ENCODE measurements around the gene USP28.

The USP28 gene

DNA sequence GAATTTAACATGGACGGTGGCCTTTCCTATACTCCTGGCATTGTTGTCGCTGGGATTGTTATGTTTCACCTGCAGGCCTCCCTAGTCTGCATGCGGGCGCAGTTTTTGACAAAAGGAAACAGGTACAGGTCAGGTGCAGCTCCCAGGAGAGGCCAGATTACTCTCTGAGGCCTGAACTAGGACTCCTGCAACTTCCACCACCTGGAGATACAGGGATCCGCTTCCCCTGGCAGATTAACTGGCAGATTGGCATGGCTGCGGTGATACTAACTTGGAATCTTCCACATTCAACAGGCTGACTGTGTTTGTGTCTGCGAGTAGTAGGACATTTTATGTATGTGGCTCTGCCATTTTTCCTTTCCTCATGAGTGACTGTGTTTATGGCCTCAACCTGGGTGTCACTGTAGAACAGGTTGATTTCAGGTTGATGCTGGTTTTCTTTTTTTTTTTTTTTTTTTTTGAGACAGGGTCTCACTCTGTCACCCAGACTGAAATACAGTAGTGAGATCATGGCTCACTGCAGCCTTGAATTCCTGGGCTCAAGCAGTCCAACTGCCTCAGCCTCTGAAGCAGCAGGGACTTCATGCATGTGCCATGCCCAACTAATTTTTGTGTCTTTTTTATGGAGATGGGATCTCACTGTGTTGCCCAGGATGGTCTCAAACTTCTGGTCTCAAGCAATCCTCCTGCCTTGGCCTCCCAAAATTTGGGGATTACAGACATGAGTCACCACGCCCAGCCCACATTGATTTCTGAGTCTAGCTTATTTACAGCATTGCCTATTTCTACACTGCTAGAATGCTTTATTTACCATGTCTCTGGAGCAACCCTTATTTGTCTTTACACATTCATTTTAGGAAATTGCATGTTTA, 1.7 kb upstream of the USP28 start:
- no peak for DNase-seq

DNA sequence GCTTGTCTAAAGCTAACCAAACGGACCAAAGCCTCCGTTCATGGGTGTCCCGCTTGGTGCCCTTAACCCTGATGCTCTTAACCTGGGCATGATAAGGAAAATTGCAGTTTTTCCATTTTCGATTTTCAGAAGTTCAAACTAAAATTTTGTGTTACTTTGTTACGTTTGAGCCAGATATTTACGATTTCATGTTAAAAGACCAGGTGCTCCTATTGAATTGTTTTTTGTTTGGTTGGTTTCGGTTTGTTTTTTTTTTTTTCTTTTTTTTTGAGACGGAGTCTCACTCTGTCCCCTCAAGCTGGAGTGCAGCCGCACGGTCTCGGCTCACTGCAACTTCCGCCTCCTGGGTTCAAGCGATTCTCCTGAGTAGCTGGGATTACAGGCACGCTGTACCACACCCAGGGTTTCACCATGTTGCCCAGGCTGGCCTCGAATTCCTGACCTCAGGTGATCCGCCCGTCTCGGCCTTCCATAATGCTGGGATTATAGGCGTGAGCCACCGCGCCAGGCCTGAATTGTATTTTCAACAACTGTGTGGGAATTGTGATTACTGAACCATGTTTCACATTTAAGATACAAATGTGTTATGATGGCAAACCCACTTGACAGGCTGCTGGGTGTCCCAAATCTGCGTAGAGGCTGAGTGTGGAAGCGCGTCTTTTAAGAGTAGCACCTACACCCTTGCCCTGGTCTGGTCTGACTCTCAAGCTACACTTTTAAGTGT, 864 bp upstream of the USP28 start:
- no peak for DNase-seq

DNA sequence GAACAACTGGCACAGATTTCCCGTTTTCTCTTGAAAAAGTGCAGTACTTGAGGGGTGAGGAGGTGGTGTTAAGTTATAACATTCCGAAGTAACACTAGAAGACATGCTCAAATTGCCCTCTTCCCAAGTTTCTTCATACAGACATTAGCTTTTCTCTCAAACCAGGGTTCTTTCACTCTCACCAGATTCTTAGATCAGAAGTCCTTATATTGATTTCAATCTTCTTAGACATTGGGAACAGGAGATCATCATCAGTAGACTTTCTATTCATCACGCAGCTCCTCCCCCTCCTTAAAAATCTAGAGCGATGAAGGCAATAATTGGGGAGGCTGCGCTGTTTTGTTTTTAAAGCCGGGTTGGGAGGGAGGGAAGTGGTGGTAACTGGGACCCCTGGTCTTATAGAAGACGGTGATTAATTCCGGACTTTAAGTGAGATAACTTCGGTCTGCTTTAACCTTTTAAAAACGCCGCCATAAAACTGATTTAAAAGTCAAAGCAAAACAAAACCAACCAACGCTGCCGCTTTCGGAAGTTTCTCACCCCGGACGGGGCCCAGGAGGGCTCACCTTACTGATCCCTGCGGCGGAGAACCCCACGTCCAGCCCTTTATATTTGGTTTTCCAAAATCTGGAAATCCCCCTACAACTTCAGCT, 665 bp downstream of the USP28 start:
- DNase-seq, result no peak

DNA sequence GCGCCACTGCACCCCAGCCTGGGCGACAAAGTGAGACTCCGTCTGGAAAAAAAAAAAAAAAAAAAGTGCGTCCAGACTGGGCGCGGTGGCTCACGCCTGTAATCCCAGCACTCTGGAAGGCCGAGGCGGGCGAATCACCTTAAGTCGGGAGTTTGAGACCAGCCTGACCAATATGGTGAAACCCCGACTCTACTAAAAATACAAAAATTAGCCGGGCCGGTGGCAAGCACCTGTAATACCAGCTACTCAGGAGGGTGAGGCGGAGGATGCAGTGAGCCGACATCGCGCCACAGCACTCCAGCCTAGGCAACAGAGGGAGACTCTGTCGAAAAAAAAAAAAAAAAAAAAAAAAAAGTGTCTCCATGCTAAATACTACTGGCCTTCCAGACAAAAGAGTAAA, 1.3 kb downstream of the USP28 start:
- DNase-seq, result no peak

DNA sequence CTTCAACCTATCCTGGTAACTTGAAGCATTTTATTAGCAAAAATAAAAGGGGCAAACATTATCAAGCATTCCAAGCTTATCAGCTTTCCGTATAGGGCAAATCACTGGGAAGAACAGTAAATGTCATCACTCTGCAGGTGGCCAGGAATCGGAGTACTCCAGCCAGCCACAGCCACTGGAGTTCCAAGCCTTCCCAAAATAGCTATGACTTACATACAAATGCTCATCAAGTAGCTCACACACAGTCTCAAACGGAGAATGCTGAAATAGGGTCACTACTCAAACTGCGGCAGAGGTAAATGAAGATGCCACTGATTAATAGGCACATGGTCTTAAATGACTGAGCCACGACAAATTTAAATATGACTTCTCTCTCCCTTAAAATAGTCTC, 2.1 kb downstream of the USP28 start:
- no peak for DNase-seq

DNA sequence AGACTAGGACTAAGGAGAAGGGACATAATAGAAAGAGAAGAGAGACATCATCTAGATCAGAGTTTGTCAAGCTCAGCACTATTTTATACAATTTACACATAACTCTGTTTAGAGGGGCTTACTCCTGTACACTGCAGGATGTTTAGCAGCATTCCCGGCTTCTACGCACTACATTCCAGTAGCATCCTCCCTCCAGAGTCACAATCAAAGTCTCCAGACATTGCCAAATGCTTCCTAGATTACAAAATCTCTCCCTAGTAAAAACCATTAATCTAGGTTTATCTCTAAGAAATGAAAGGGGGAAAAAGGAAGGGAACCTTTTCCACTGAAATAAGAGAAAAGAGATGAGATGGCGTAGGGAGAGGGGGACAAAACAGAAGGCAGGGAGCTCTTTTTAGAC, 4.0 kb downstream of the USP28 start:
- no peak for DNase-seq

DNA sequence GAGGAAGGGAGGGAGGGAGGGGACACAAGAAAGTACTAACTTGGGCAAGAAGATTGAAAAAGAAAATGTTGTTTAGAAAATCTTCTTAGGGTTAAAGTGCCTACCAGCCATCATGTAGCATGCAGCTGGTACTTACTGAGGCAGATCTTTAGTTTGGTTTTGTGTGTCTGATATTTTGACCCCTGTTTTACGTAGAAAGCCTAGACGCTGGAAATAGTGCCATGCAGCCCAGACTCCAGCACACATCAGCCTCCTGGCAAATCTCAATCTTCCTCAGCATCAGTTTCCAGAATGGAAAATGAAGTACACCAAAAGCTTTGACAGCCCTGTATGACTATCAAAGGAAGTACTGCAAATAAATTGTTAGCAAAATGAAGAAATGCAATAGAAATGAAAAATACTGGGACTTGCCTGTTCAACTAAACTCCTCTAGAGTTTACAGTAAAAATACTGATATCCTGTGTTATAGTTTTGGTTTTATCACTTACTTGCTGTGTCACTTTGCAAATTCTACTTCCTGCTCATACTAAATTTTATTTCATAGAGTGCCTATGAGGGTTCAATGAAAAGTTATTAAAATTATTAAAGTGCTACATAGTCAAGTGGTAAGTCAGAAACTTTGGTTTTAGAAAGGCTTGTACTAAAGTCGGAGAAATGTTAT, 7.4 kb downstream of the USP28 start:
- no peak for DNase-seq

DNA sequence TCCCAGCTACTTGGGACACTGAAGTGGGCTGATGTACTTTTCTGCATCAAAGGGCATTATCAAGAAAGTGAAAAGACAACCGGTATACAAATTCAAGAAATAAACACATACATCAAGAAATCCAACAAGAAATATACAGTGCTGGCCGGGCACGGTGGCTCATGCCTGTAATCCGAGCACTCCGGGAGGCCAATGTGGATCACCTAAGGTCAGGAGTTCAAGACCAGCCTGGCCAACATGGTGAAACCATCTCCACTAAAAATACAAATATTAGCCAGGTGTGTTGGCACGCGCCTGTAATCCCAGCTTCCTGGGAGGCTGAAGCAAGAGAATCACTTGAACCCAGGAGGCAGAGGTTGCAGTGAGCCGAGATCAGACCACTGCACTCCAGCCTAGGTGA, 9.5 kb downstream of the USP28 start:
- DNase-seq, result no peak

DNA sequence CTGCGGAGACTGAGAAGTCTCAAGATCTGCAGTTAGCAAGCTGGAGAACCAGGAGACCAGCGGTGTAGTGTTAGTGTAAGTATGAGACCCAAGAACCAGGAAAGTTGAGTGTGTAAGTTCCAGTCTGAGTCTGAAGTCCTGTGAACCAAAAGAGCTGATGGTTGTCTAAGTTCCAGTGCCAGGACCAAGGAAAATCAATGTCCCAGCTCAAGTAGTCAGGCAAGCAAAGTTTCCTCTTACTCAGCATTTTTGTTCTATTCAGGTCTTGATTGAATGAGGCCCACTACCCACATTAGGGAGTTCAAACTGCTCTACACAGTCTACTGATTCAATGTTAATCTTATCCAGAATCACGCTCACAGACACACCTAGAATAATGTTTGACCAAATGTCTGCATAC, 11.0 kb downstream of the USP28 start:
- DNase-seq, result no peak

DNA sequence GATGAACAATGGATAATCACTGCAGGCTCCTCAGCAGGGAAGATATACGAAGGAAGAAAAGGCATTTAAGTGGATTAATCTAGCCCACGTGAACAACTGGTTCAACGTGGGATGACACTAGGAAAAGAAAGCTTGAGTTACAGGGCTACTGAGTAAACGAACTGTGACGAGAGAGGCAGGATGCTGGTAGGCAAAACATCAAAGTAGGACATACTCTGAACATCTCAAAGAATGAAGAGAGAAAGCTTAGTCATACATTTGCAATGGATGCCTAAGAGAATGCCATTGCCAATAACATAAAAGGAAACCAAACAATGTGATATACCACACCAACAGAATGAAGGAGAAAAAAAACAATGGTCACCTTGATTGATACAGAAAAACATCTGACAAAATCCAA, 12.9 kb downstream of the USP28 start:
- no peak for DNase-seq

DNA sequence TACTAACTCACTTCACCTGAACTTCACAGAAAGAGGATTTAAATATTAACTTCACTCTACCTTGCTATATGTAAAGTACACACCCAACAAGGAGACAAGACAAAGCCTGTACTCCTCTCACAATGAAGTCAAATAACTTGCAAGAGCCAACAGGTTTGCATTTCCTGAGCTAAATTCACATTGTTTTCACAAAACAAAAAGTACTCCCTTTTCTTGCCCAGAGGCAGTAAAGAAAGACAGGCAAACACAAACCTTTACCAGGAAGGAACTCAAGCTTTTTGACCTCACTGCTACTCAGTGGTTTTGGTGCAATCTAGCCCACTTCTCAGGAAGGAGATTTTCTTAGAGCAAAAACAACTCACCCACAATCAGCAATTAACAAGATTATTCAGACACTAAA, 15.7 kb downstream of the USP28 start:
- no peak for DNase-seq

DNA sequence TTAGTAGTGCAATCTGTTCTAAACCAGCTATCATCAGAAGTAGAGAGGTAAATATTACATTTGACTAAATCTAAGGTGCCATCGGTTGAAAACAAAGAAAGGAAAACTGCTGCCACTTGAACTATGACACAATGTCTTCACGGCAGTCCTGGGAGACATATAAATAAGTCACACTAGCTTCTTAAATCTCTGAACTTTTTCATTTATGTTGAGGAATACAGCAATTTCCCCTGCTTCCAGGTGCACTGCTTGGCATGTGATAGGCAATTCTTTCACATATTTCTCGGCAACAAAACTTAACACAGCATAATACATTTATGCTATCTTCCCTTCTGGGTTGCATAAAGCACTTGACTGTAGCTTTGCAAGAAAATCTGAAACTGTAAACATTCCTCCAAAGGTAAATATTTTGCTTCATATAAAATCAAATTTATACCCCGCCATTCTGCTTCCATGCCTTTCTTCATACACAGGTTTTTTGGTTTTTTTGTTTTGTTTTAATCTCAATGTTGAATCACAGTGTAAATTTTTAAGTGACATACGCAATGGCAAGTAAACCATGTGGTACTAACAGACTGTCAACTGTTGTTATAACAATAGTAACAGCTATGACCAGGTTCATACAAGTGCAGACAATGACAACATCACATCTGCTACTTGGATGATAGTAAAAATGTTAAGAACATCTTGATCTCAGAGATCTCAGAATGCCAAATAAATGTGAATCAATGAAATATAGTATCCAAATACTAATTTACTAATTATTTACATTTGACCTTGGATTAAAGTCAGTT, 18.2 kb downstream of the USP28 start:
- DNase-seq, result no peak

DNA sequence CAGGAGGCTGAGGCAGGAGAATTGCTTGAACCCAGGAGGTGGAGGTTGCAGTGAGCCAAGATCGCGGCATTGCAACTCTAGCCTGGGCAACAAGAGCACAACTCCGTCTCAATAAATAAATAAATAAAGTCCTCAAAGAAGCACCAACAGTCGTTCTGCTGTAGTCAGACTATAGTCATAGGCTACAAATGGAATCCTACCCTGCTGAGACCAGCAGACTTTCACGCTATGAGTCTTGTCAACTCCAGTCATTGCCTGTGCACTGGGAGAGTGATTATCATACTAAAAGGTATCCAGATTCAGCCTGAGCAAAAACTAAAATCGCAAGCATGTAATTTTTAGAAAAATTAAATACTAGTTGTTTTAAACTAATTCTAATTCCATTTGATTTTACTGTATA, 19.6 kb downstream of the USP28 start:
- DNase-seq, result no peak

DNA sequence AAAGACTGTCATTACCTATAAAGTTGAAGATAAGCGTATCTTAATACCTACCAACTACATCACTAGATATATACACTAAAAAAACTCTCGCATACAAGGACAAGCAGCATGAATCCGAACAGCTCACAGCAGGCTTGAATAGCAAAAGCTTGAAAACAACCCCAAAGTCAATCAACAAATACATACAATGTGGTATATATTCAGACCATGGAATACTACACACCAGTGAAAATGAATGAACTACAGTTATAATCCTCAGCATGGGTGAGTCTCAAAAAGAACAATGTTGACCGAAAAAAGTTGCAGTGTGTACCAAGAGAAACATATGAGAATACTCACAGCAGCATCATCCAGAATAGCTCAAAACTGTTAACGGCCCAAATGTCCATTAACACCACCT, 25.2 kb downstream of the USP28 start:
- DNase-seq, result no peak

DNA sequence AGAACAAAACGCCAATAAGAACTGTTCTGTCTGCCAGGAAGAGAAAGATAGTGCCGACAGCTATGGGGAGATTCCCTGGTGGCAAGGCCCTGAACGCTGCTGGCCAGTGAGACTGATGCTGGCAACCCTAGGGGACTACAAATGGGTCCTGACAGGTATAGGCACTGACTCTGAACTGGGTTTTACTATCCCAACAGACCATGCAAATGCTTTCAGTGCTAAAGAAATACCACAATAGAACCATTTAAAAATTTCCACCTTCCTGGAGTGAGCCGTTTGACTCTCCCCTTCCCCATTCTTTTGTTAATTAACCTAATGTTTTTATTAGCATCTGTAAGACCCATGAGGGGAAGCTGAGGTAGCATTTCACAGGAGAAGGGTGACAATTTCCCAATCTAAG, 25.7 kb downstream of the USP28 start:
- no peak for DNase-seq

DNA sequence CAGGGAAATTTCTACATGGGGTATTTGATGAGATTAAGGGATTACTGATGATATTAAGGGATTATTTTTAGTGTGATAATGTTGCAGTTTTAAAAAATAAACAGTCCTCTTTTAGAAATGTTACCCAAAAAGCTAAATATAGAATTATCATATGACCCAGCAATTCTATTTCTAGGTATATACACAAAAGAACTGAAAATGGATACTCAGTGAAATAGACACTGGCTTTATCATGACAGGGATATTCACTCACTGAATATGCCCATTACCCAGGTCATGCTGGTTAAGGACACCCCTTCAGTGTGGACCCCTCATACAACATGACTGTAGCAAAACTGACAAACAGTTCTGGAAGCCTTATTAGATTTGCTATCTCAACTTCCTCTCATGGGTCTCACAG, 27.8 kb downstream of the USP28 start:
- no peak for DNase-seq

DNA sequence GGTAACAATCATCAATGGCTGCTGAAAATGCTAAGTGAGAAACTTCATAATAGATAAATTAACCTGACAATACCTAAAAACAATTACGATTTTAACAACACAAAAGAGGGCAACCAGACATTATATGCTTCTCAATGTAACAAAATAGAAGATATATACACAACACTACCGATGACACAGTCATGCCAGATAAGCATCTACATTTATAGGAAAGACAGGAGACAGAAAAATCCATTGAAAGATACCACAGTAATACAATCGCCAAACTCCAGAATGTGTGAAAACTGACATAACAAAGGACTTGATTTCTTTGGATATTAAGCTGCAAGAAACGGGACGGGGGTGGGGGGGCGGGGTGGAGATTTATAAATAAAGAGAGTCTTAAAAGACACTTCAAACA, 28.3 kb downstream of the USP28 start:
- DNase-seq, result no peak

DNA sequence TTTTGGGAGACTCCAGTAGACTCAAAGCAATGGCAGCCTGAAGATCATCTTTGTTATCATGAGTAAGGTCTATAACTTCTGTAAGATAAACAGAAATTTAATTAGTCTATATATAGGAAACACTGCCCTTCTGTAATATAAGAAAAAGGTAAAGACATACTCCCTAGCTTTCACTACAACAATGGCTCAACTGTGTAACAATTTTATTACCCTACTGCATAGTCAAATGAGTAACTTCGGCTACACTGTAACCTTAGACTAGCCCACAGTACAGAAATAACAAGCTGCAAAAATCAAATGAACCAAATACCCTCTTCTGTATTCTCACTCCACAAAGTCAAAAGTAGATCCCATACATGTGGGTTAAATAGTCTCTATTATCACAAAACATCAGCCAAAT, 33.7 kb downstream of the USP28 start:
- DNase-seq, result no peak

DNA sequence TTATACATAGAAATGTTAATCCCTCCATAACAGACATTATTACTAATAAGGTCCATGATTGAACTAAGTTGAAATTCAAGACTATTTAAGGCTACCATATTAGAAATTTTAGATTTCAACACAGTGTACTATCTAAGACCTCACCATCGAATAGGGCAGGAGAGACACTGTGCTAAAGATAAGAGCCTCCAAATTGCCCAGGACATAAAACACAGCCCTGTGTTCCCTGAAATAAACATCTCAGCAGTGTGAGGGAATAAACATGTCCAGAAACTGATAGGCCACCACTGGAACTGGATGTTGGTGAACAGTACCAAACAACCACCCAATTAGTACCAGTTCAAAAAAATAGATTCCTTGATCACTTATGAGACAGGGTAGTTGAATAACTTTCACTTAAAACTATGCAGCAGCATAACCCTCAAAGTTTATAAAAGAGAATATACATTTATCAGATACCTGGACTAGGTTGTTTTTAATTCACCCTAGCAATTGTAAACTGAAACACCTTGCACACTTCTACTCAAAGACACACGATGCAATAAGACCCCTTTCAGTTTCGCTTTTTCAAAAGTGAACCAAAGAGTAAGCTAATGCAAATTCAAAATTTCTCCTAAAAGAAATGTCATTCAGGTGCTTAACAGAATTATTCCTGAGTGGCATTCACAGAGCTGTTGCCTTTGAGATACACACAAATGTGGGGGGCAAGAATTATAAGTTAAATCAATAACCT, 34.3 kb downstream of the USP28 start:
- DNase-seq, result no peak

DNA sequence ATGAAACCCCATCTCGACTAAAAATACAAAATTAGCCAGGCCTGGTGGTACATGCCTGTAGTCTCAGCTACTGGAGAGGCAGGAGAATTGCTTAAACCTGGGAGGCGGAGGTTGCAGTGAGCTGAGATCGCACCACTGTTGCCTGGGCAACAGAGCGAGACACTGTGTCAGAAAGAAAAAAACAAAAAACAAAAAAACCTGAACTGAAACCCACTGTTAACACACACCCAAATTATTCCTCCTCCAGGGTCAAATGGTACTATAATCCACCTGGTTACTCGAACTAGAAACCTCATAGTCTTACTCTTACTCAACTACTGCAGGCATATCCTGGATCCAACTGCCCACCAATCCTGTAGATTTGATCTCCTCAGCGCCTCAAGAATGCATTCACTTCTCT, 35.5 kb downstream of the USP28 start:
- no peak for DNase-seq

DNA sequence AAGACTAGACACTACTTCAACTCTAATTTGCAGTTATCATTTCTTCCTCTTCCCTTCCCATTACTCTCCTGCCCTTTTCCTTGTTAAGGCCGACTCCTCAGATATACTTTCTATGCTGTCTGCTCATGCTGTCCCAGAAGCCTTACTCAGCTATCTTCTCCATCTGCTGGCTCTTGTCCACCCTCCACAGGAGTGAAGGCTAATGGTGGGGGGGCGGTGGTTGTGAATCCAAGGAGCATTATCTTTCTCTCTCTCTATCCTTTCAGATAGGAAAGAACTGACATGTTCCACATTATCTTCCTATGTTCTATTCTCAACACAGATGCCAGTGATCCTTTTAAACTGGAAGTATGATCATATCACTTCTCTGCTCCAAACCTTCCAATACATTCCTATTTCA, 37.4 kb downstream of the USP28 start:
- no peak for DNase-seq

DNA sequence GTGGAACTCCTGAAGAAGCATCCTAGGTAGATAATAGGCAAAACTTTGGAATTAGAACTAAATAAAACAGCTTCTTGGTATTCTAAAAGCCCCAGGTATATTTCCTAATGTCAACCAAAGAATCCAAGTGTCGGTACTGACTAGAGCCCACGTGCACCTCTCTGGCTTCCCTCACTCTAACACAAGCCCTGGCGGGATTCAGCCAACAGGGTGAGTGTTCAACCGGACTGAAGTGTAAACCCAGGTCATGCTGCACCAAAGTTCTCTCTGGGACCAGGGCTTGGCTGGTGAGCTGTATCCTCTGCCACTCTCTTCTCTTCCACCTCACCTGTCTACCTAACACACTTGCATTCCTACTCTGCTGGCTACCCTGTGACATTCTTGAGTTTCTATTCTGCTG, 40.1 kb downstream of the USP28 start:
- DNase-seq, result no peak
